ENCODE results near the gene COX8A.

- no peak for TF ChIP-seq TAF1 (IDR thresholded peaks at IDR 0.05; ENCODE audit: low read depth, low read length)
- no peak for TF ChIP-seq CTCF (IDR thresholded peaks at IDR 0.05; ENCODE audit: control extremely low read depth in 1 of 3, insufficient read depth in 1 of 3, low read depth in 1 of 3, low read length in 3 of 3)
- TF ChIP-seq, protein P1, sequence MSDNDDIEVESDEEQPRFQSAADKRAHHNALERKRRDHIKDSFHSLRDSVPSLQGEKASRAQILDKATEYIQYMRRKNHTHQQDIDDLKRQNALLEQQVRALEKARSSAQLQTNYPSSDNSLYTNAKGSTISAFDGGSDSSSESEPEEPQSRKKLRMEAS (IDR thresholded peaks at IDR 0.05), result no peak
- no peak for TF ChIP-seq CEBPB (IDR thresholded peaks at IDR 0.05; ENCODE audit: low read depth, low read length)
- TF ChIP-seq TEAD4 (IDR thresholded peaks at IDR 0.05; ENCODE audit: low read depth, low read length), result no peak
- no peak for TF ChIP-seq USF2 (IDR thresholded peaks at IDR 0.05; ENCODE audit: low read length)
- no peak for TF ChIP-seq BCL11A (IDR thresholded peaks at IDR 0.05; ENCODE audit: low read depth in 2 of 2, low read length in 2 of 2)
- no peak for TF ChIP-seq YY1 (IDR thresholded peaks at IDR 0.05; ENCODE audit: low read depth, low read length)
- no peak for TF ChIP-seq POLR2AphosphoS5 (IDR thresholded peaks at IDR 0.05; ENCODE audit: low read depth, low read length)
- no peak for TF ChIP-seq RFX5 (IDR thresholded peaks at IDR 0.05; ENCODE audit: borderline replicate concordance, low read depth, low read length)
- no peak for TF ChIP-seq ZNF274 (IDR thresholded peaks at IDR 0.05; ENCODE audit: borderline replicate concordance, extremely low read depth, low read length)
- no peak for TF ChIP-seq SIN3A (conservative IDR thresholded peaks at IDR 0.05 in 1 of 2, IDR thresholded peaks at IDR 0.05 in 1 of 2; ENCODE audit: low read depth in 1 of 2, low read length in 2 of 2)
- no peak for TF ChIP-seq CHD2 (IDR thresholded peaks at IDR 0.05; ENCODE audit: low read length)
- no peak for TF ChIP-seq POLR2A (IDR thresholded peaks at IDR 0.05; ENCODE audit: control extremely low read depth in 1 of 2, low read depth in 2 of 2, low read length in 2 of 2)
Measured at GRCh38 chr11:64019106-64020037, 45.0 kb downstream of the COX8A start.
